HG03565 (cell line): ENCODE results near the gene KCNH8.

Experiments
- ATAC-seq: cut with Tn5 transposase; IDR thresholded peaks from one replicate; pipeline ENCODE4 v1.9.1; 2021; ENCODE audit warnings: mild to moderate bottlenecking, moderate library complexity; ENCODE audit not compliant: unreplicated experiment

The KCNH8 gene

DNA sequence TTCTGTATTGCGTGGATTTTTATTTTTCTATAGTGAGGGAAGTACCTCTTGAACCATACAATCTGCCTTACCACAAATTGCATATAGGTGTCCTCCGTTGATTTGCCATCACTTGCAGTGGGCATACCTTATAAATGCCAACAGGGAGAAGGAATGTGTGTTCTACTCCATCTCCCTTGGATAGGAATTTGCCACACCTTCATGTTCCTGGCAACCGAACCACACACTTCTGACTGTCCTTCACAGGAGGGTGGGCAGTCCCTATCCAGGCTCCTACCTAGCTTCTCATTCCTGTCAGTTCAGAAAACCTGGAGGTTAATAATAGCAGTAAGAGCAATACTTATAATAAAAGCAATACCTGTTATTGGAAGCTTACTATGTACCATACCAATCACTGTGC is 428.0 kb downstream of the KCNH8 start:
- ATAC-seq, result no peak
